Measurements from ENCODE around the gene TRIP12.
"Not testable (repeated sequence)": the region's sequence is repeated elsewhere in the genome, so short reads cannot be mapped to it uniquely, and the experiment has no call there.

The TRIP12 gene

DNA sequence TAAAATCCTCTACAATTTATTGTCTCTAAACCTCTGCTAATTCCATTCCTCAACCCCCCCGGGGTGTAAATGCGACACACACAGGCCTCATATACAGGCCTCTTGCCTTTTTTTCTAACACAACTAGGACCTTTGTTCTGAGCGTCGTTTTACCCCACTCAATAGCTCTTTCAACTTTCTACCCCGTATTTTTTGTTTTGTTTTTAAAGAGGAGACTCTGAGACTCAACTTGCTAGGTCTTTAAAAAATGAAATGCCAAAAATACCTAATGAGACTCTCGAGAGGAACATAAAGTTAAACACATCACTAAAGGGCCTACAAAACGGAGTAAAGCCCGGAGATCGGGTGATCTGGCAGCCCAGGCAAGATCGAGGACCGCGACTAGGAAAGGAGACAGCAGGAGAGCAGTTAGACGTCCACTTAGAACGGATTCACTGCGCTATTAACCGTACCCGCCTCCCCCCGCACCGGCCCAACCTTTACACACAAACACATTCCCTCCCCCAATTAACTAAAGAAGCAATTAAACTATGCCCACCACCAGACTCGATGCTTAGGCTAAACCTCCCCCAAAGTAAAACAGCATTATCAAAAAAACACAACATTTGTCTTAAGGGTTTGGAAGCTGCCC lies 1.7 kb downstream of the TRIP12 start:
- no peak for DNase-seq (ENCODE audit: low spot score)

DNA sequence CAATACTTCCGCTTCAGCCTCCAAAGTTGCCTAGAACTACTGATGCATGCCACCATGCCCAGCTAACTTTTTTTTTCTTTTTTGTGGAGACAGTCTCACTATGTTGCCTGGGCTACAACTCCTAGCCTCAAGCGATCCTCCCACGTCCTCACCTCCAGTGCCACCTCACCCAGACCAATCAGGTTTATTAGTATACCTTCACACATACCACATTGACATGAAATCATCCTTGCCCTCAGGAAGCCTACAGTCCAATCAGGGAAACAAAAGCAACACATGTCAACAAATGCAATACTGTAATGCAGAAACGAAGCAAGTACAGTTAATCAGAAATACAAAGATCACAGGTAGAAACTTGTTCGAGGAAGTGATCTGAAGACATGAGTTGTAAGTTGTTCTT lies 4.0 kb downstream of the TRIP12 start:
- no peak for DNase-seq (ENCODE audit: low spot score)

DNA sequence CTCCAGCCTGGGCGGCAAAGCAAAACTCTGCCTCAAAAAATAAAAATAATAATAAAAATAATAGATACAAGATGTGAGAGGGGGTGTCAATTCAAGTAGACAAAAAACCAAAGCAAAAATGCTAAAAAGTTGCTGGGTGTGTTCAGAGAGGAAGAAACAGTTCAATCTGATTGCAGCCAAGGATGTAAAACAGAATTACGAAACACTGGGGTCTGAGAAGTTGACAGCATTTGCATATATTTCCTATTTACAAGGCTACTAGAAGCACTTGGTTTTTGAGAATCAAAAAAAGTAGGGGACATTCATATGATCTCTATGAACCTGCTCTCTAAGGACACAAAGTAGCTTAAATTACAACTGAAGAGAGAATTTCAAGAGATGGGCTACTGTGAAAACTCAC lies 7.6 kb downstream of the TRIP12 start:
- DNase-seq (ENCODE audit: low spot score), result no peak

DNA sequence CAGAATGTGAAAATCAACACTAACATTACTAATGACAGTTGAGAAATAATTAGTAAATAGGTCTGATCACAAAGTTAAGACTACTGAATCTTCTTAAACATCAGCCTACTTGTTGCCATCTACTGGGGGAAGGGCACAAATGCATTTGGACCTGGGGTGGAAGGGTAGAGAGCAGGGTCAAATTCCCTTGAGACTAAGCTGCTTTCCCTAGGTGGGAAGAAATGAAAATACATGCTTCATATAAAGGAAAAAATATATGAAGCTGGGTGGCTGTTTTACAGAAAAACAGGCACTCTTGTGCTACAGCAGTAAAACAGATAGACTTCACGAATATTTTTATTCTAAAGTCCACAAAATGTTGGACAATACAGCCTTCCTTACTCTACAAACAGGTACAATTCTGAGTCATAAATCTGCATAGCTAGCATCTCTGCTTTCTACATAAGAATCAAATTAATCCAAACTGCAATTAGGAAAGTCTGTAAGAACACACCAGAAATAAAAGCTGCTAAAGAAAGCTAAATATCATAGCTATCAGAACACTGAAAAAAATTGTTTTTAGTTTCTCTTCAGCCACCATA lies 10.9 kb downstream of the TRIP12 start:
- no peak for DNase-seq (ENCODE audit: low spot score)

GRCh38 chr2:229910147-229910831 lies 11.5 kb downstream of the TRIP12 start:
- no peak for DNase-seq (ENCODE audit: low spot score)

DNA sequence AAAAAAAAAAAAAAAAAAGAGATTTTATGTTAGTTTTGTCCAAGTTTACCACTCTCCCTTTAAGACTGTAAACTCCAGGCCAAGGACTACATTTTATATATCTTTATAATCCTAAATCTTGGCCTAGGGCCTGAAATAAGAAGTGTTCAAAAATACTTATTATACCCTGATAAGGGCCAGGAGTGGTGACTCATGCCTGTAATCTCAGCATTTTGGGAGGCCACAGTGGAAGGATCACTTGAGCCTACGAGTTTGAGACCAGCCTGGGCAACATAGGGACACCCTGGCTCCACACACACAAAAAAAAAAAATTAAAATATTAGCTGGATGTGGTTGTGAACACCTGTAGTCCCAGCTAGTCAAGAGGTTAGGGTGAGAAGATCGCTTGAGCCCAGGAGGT lies 12.7 kb downstream of the TRIP12 start:
- DNase-seq (ENCODE audit: low spot score), result no peak

GRCh38 chr2:229905601-229906000 lies 16.2 kb downstream of the TRIP12 start:
- no peak for DNase-seq (ENCODE audit: low spot score)

DNA sequence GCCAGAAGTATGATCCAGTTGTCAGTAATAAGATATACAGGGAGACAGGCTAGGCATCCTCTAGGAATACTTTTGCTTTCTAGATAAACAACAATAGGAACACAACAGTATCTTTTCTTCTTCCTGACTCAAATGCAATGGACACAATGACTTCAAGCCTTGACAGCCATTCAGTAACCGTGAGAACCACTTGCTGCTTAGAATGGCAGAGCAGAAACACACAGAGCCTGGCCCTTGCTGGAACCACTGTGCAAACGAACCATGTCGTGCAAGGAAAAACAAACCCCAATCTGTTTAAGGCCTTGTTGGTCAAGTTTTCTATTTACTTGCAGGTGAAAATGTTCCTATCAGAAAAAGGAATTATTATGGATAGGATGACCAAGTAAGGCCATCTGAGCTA lies 18.8 kb downstream of the TRIP12 start:
- no peak for DNase-seq (ENCODE audit: low spot score)

- DNase-seq (ENCODE audit: low spot score), result peak; percentile 71
These were observed 20.0 kb downstream of the TRIP12 start for GRCh38 chr2:229901819-229902218.

GRCh38 chr2:229900514-229900913 lies 21.3 kb downstream of the TRIP12 start:
- DNase-seq (ENCODE audit: low spot score), result not testable (repeated sequence)

DNA sequence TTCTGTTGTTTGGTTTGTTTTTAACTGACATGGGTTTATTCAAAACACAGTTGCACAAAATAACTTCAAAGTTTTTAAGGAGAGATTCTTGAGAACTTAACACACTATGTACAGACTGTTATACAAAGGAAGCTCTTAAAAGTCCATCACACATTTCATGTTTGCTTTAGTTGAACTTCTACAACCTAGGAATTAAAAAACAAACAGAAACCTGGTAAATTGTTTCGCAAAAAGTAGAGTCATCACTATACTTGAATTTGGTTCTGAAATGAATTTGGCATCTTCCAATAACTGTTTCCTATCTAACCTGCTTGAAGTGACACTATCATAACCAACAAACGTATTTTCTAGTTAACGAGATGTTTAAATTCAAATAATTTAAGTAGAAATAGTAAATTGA lies 21.8 kb downstream of the TRIP12 start:
- no peak for DNase-seq (ENCODE audit: low spot score)

DNA sequence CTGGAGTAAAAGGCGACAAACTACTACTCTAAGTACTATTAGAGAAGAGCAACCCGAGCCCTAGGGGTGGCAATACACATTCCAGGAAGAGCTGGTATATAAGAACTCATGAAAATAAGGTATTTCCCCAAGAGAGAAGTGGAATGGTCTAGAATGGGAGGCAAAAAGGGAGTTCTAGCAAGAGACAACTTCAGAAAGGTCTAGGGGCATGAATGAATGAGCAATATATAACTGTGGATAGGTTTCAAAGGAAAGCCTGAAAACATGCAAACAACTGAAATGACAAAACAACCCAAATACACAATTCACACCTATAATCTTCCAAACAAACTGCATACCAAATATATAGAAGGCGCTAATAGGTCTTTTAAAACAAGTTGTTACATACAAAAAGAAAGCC lies 22.2 kb downstream of the TRIP12 start:
- DNase-seq (ENCODE audit: low spot score), result no peak

GRCh38 chr2:229896857-229897256 lies 25.0 kb downstream of the TRIP12 start:
- DNase-seq (ENCODE audit: low spot score), result no peak

DNA sequence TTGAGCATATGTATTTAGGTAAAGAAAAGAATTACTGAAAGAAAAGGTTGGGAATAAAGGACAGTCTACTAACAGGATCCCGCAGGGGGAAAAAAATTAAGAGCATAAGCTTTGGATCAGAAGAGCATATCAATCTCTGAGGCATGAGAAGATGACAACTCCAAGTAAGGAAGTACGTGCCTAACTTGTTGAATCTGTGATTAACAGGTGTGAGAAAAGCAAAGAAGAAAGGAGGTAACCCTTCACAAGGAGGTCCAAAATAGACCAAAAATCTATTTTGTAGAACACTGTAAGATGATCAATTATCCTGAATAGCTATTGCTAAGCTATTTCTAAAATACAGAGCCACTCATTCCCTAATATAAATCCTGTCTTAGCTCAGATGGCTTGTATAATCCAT lies 32.8 kb downstream of the TRIP12 start:
- DNase-seq (ENCODE audit: low spot score), result no peak

- no peak for DNase-seq (ENCODE audit: low spot score)
These were observed 33.8 kb downstream of the TRIP12 start for GRCh38 chr2:229888031-229888430.

GRCh38 chr2:229887441-229887840 lies 34.4 kb downstream of the TRIP12 start:
- no peak for DNase-seq (ENCODE audit: low spot score)

DNA sequence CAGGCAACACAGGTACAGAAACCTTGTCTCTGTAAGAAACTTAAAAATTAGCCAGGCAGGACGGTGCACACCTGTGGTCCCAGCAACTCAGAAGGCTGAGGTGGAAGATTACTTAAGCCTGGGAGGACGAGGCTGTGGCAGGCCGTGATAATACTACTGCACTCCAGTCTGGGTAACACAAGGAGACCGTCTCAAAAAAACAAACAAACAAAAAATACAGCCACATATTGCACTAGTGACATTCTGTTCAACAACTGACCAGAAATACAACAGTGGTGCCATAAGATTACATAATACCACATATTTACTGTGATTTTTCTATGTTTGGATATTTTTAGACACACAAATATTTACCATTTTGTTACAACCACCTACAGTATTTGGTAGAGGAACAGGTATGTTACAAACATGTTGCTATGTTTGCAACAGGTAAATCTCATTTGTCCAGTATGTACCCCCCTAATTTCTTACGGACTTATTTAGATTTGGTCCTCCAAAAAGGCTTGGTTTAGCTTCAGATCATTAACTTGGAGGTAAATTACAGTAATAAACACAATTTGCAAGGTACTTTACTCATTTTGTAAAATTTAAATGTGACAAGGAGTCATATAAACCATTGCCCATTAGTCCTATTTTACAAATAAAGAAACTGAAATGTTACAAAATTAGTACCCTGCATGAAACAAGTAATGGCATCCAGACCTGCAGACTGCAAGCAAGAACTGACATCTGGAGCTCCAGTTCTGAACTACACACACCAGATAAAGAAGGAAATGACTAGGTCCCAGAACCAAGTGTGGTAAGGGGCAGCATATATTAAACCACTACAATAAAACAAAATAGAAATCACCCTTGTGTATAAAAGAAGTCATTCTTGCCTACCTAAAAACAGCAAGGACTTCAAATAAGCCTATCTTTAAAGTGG lies 36.8 kb downstream of the TRIP12 start:
- DNase-seq (ENCODE audit: low spot score), result no peak

DNA sequence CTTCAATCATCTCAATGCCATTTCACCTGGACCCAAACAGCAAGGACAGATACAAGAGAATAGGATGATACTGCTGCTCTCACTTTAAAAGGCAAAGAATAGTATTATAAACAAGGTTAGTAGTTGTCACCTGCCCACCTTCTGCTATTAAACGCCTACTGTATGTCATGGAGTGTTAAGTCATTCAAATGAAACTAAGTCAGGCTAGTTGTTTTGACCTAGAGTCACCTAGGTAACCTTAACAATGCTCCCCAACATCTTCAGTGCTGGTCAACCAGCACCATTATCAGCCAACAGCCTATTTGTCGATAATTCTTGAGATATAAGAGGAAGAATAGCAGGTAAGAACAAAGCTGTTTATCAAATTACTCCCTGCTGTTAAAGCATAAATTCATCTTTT lies 39.2 kb downstream of the TRIP12 start:
- no peak for DNase-seq (ENCODE audit: low spot score)

GRCh38 chr2:229880892-229881586 lies 40.8 kb downstream of the TRIP12 start:
- DNase-seq (ENCODE audit: low spot score), result no peak

DNA sequence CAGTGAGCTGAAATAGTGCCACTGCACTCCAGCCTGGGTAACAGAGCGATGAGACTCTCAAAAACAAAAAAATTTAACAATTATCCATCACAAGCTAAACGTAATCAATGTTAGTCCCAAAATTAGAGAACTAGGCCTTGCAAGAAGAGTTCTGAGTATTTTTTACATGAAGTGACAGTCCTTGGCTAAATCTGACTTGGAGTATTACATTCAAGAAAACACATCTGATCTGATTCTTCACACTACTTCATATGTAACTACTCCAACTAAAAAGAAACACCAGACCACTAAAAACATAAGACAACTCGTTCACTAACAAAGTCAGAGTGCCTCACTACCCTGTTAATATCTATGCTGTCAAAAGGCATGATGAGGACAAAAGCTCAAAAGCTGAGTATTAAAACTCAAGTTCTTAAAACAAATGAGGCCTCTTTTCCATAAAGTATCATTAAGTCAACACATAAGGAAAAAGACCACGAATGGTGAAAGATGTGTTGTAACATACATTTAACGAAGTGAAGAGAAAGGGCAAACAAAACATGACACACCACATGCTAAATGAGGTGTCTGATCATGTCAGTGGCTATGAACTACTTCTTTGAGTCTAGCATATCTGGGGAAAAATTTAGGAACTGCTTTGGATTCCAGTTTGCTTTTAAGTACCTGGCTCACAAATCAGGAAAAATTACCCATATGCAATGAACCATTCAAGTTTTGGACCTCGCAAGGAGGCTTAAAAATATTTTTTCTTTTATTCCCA lies 42.4 kb downstream of the TRIP12 start:
- DNase-seq (ENCODE audit: low spot score), result no peak

GRCh38 chr2:229875549-229875948 lies 46.3 kb downstream of the TRIP12 start:
- no peak for DNase-seq (ENCODE audit: low spot score)
